Measurements from ENCODE around the gene GINS1.

DNA sequence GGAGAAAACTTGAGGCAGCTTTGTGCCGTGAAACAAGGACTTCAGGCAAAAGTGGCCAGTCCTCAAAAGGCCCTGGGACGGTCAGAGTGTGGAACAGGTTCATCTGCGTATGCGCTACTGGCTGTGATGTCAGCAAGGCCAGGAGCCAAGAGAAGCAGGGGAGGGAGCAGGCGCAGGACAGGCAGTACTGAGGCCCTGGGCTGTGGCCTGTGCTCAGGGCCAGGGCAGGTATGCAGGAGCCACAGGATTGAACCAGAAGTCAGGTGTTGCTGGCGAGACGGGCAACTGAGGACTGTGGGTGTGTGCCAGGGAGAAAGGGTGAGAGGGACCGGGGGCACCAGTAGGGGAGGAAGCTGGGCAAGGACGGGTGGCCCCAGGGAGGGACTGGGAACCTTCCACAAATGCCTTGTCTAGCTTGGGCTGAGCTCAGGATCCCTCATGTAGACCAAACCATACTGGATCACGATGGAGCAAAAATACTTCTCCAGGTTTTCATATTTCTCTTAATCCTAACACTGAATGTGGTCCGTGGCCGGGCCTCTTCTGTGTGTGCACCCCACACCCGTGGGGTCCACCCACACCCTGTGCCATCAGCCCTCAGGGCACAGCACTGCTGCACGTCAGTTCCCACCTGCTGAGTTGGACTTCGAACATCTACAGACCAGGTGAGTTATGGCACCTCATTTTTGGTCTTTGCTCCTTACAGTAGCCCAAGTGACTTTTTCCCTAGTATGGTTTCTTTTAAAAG, 46.9 kb downstream of the GINS1 start:
- no peak for TF ChIP-seq POLR2A (IDR thresholded peaks at IDR 0.05; ENCODE audit: low read length)
- no peak for TF ChIP-seq GATA1 (IDR thresholded peaks at IDR 0.05; ENCODE audit: low read depth, low read length)

Data from erythroblast (primary cell).